Measurements from ENCODE around the gene MAEA.

MAEA gene

DNA sequence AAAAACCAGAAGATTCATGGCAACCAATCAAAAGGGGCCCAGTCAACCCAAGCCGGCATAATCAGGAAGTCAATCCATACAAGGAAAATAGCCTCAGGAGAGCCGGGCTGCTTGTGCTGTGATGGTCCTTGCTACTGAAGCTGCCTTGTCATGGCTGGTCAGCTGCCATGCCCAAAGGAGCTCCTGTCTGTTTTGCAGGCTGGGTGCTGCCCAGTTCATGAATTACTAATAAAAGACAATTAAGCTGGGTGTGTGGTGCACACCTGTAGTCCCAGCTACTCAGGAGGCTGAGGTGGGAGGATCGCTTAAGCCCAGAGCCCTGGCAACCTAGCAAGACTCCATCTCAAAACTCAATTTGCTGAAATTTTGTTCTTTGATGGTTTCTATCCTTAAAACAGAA lies 24.7 kb upstream of the MAEA start:
- Histone ChIP-seq H3F3A (ENCODE audit: low read depth) (no peaks in the 10 kb centered on the region), H3K36me3 (ENCODE audit: insufficient read depth, low read length) (no peaks in the 10 kb centered on the region), H3K4me2 (ENCODE audit: low read depth, low read length, poor library complexity, severe bottlenecking) (no peak overlapping the region), H3K79me2 (ENCODE audit: insufficient read depth, low read length) (no peaks in the 10 kb centered on the region), H3K4me3 (ENCODE audit: low read length, poor library complexity, severe bottlenecking) (no peak overlapping the region), H3K9ac (ENCODE audit: low read depth, low read length, poor library complexity, severe bottlenecking) (no peak overlapping the region), H3K9me2 (replicated peaks; ENCODE audit: low read depth, low read length) (no peaks in the 10 kb centered on the region), H3K4me1 (ENCODE audit: insufficient read depth, low read length, poor library complexity, severe bottlenecking) (no peaks in the 10 kb centered on the region), H3K9me3 (ENCODE audit: insufficient read depth, low read depth, low read length) (no peaks in the 10 kb centered on the region; the same call in 1 of the 2 replicates), H2AFZ (ENCODE audit: low read length) (no peak overlapping the region), H3K27me3 (ENCODE audit: insufficient read depth, low read length, poor library complexity, severe bottlenecking) (no peaks in the 10 kb centered on the region), H4K20me1 (ENCODE audit: insufficient read depth, low read length, poor library complexity, severe bottlenecking) (no peaks in the 10 kb centered on the region)
- TF ChIP-seq CTCF (conservative IDR thresholded peaks at IDR 0.05; ENCODE audit: low read length) = no peak
- no peak for TF ChIP-seq EZH2phosphoT487 (IDR thresholded peaks at IDR 0.05; ENCODE audit: borderline replicate concordance)

GRCh38 chr4:1265351-1265750 lies 24.3 kb upstream of the MAEA start:
- H3K4me2 ChIP-seq (ENCODE audit: low read depth, low read length, poor library complexity, severe bottlenecking) = no peak overlapping the region
- H3K27me3 ChIP-seq (ENCODE audit: insufficient read depth, low read length, poor library complexity, severe bottlenecking) = no peaks in the 10 kb centered on the region
- no peak for TF ChIP-seq CTCF (conservative IDR thresholded peaks at IDR 0.05; ENCODE audit: low read length)
- no peaks in the 10 kb centered on the region for H3F3A ChIP-seq (ENCODE audit: low read depth)
- no peaks in the 10 kb centered on the region for H3K4me1 ChIP-seq (ENCODE audit: insufficient read depth, low read length, poor library complexity, severe bottlenecking)
- H2AFZ ChIP-seq (ENCODE audit: low read length) = no peak overlapping the region
- H3K9ac ChIP-seq (ENCODE audit: low read depth, low read length, poor library complexity, severe bottlenecking) = no peak overlapping the region
- H3K9me3 ChIP-seq (ENCODE audit: insufficient read depth, low read depth, low read length) = no peaks in the 10 kb centered on the region; the same call in 1 of the 2 replicates
- no peak overlapping the region for H3K4me3 ChIP-seq (ENCODE audit: low read length, poor library complexity, severe bottlenecking)
- no peaks in the 10 kb centered on the region for H3K79me2 ChIP-seq (ENCODE audit: insufficient read depth, low read length)
- no peaks in the 10 kb centered on the region for H4K20me1 ChIP-seq (ENCODE audit: insufficient read depth, low read length, poor library complexity, severe bottlenecking)
- no peaks in the 10 kb centered on the region for H3K36me3 ChIP-seq (ENCODE audit: insufficient read depth, low read length)
- no peaks in the 10 kb centered on the region for H3K9me2 ChIP-seq (replicated peaks; ENCODE audit: low read depth, low read length)

DNA sequence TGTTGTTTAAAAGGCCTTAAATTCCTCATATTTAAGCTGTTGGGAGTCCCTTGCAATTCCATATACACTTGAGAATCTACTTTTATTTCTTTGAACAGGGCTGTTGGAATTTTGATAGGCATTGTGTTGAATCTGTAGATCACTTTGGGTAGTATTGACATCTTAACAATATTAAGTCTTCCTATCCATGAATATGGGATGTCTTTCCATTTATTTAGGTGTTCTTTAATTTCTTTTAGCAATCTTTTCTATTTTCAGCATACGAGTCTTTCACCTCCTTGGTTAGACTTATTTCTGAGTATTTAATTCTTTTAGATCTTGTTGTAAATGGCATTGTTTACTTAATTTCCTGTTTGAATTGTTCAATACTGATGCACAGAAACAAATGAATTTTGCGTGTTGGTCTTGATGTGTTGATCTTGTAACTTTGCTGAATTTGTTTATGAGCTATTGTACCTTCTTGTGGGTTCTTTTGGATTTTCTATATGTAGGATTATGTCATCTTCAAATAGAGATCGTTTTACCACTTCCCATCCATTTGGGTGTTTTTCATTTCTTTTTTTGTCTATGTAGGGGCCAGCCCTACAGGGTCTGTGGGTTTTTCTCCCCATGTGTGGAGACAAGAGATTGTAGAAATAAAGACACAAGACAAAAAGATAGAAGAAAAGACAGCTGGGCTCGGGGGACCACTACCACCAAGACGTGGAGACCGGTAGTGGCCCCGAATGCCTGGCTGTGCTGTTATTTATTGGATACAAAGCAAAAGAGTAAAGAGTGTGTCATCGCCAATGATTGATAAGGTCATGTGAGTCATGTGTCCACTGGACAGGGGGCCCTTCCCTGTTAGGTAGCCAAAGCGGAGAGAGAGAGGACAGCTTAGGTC lies 22.6 kb upstream of the MAEA start:
- H3F3A ChIP-seq (ENCODE audit: low read depth) = no peaks in the 10 kb centered on the region
- no peaks in the 10 kb centered on the region for H3K36me3 ChIP-seq (ENCODE audit: insufficient read depth, low read length)
- TF ChIP-seq CTCF (conservative IDR thresholded peaks at IDR 0.05; ENCODE audit: low read length) = no peak
- no peak for TF ChIP-seq EZH2phosphoT487 (IDR thresholded peaks at IDR 0.05; ENCODE audit: borderline replicate concordance)
- no peaks in the 10 kb centered on the region for H3K4me1 ChIP-seq (ENCODE audit: insufficient read depth, low read length, poor library complexity, severe bottlenecking)
- H4K20me1 ChIP-seq (ENCODE audit: insufficient read depth, low read length, poor library complexity, severe bottlenecking) = no peaks in the 10 kb centered on the region
- no peak overlapping the region for H3K4me2 ChIP-seq (ENCODE audit: low read depth, low read length, poor library complexity, severe bottlenecking)
- H3K9me2 ChIP-seq (replicated peaks; ENCODE audit: low read depth, low read length) = no peaks in the 10 kb centered on the region
- no peaks in the 10 kb centered on the region for H3K27me3 ChIP-seq (ENCODE audit: insufficient read depth, low read length, poor library complexity, severe bottlenecking)
- no peak overlapping the region for H3K9ac ChIP-seq (ENCODE audit: low read depth, low read length, poor library complexity, severe bottlenecking)
- H3K79me2 ChIP-seq (ENCODE audit: insufficient read depth, low read length) = no peaks in the 10 kb centered on the region
- no peak overlapping the region for H2AFZ ChIP-seq (ENCODE audit: low read length)
- no peak overlapping the region for H3K4me3 ChIP-seq (ENCODE audit: low read length, poor library complexity, severe bottlenecking)
- H3K9me3 ChIP-seq (ENCODE audit: insufficient read depth, low read depth, low read length) = no peaks in the 10 kb centered on the region; the same call in 1 of the 2 replicates

All from Loucy (cell line).